ENCODE measurements around the gene SLC19A1. TPM values are rescaled to one million over a fixed set of nuclear protein-coding genes. Genes with fewer than 3 reads are reported as not detected.

Gene SLC19A1
- total RNA-seq, 3 donors from 2014 or later, result 12.6 to 22.8 (median 12.7) TPM

GRCh38 chr21:45588871-45589491 lies 46.7 kb upstream of the SLC19A1 start:
- ATAC-seq (no peak), DNase-seq (no peak)
- H3K36me3 ChIP-seq (ENCODE audit: low read depth), result no peaks in the 10 kb centered on the region
- TF ChIP-seq, protein P1, sequence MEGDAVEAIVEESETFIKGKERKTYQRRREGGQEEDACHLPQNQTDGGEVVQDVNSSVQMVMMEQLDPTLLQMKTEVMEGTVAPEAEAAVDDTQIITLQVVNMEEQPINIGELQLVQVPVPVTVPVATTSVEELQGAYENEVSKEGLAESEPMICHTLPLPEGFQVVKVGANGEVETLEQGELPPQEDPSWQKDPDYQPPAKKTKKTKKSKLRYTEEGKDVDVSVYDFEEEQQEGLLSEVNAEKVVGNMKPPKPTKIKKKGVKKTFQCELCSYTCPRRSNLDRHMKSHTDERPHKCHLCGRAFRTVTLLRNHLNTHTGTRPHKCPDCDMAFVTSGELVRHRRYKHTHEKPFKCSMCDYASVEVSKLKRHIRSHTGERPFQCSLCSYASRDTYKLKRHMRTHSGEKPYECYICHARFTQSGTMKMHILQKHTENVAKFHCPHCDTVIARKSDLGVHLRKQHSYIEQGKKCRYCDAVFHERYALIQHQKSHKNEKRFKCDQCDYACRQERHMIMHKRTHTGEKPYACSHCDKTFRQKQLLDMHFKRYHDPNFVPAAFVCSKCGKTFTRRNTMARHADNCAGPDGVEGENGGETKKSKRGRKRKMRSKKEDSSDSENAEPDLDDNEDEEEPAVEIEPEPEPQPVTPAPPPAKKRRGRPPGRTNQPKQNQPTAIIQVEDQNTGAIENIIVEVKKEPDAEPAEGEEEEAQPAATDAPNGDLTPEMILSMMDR (IDR thresholded peaks at IDR 0.05), result no peak
- H3K4me3 ChIP-seq, result no peak overlapping the region
- H3K9me3 ChIP-seq, result peaks cover 18% of the 10 kb centered on the region
- H3K4me1 ChIP-seq (ENCODE audit: low read depth), result no peaks in the 10 kb centered on the region
- intact Hi-C loops (cut with DNase I, micrococcal nuclease), result no loop called here

GRCh38 chr21:45588086-45588825 lies 46.0 kb upstream of the SLC19A1 start:
- no peak for ATAC-seq
- Histone ChIP-seq H3K9me3 (peaks cover 18% of the 10 kb centered on the region), H3K4me1 (ENCODE audit: low read depth) (no peaks in the 10 kb centered on the region), H3K36me3 (ENCODE audit: low read depth) (no peaks in the 10 kb centered on the region), H3K4me3 (no peak overlapping the region)
- intact Hi-C loops (cut with DNase I, micrococcal nuclease), result no loop called here
- TF ChIP-seq, protein P1 (IDR thresholded peaks at IDR 0.05), result no peak
- DNase-seq, result no peak

DNA sequence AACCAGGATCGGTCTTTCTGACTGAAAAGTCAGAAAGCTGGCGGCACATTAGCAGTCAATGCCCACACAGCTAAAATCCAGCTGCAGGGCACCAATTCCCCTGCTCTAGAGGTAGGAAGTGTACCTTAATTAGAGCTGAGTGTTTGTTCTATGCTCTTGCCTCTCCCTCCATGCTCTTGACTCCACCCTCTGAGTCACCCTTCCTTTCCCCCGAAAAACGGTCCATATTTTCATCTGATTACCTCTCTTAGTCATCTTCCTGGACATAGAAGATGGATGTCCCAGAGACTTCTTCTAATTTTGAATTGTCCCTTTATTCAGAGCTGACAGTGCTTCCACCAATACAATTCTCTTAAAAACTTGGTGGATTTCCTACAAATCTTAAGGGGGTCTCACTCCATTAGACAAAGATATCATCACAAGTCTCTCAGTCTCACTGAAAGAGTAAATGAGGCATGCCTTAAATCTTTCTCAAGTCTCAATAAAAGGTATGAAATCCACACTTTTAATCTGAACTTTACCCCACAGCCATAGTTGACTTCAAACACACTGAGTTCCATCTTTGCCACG lies 44.1 kb upstream of the SLC19A1 start:
- intact Hi-C loops (cut with DNase I, micrococcal nuclease), result no loop called here
- TF ChIP-seq, protein P1 (IDR thresholded peaks at IDR 0.05), result no peak
- Histone ChIP-seq H3K4me1 (ENCODE audit: low read depth) (no peaks in the 10 kb centered on the region), H3K9me3 (peaks cover 18% of the 10 kb centered on the region), H3K4me3 (no peak overlapping the region), H3K36me3 (ENCODE audit: low read depth) (no peaks in the 10 kb centered on the region)
- ATAC-seq, result no peak
- no peak for DNase-seq

- Histone ChIP-seq H3K36me3 (ENCODE audit: low read depth) (no peaks in the 10 kb centered on the region), H3K4me3 (no peak overlapping the region), H3K4me1 (ENCODE audit: low read depth) (no peaks in the 10 kb centered on the region), H3K9me3 (peaks cover 18% of the 10 kb centered on the region)
- intact Hi-C loops (cut with DNase I, micrococcal nuclease), result no loop called here
- no peak for DNase-seq
- ATAC-seq, result no peak
- TF ChIP-seq, protein P1 (IDR thresholded peaks at IDR 0.05), result no peak
Observed at GRCh38 chr21:45584786-45585185, 42.5 kb upstream of the SLC19A1 start.

GRCh38 chr21:45583831-45584509 lies 41.7 kb upstream of the SLC19A1 start:
- intact Hi-C loops (cut with DNase I, micrococcal nuclease), result no loop called here

More at GRCh38 chr21:45583831-45584509, 41.7 kb upstream of the SLC19A1 start:
- TF ChIP-seq, protein P1 (IDR thresholded peaks at IDR 0.05), result no peak
- ATAC-seq (no peak), DNase-seq (no peak)
- Histone ChIP-seq H3K4me1 (ENCODE audit: low read depth) (no peaks in the 10 kb centered on the region), H3K36me3 (ENCODE audit: low read depth) (no peaks in the 10 kb centered on the region), H3K4me3 (no peak overlapping the region), H3K9me3 (peaks cover 18% of the 10 kb centered on the region)

Data from mucosa of descending colon (tissue), 3 donors.